Hepatocyte (in vitro differentiated cells): Measurements from ENCODE around the gene ASTN2.

Experiments
- CTCF ChIP-seq: fragments of 200-600 bp; sonication (generic); IDR thresholded peaks from 2 replicates; pipeline ENCODE4 v1.5.1; 2016; ENCODE audit warnings: antibody characterized with exemption, mild to moderate bottlenecking; ENCODE audit not compliant: poor library complexity
- EZH2 ChIP-seq: fragments of 200-600 bp; sonication (generic); IDR thresholded peaks from 2 replicates; pipeline ENCODE4 v1.6.1; 2016; ENCODE audit warnings: antibody characterized with exemption, mild to moderate bottlenecking, borderline replicate concordance
- EZH2phosphoT487 ChIP-seq: fragments of 200-600 bp; sonication (generic); IDR thresholded peaks from one replicate; pipeline ENCODE4 v1.6.1; 2018; ENCODE audit warnings: antibody characterized with exemption, mild to moderate bottlenecking, low read depth, moderate library complexity; ENCODE audit not compliant: unreplicated experiment, severe bottlenecking

GRCh38 chr9:116629634-116630033 is 785.2 kb downstream of the ASTN2 start:
- TF ChIP-seq EZH2phosphoT487: no peak
- TF ChIP-seq CTCF: no peak
- no peak for TF ChIP-seq EZH2
